Activated T-cell treated with anti-CD3 and anti-CD28 coated beads, Interleukin-2, amount 50 U/mL, for 24 hours (primary cell): ENCODE data around the gene NANOGP8.
"Not testable (repeated sequence)": the region's sequence is repeated elsewhere in the genome, so short reads cannot be mapped to it uniquely, and the experiment has no call there.

Source experiments
- DNase-seq: peaks from one replicate; pipeline ENCODE4 v3.0.0-alpha.2; 2020
- H3K27ac Mint-ChIP-seq: 2 replicates; pipeline ENCODE4 v1.8.0; 2020; ENCODE audit warnings: mild to moderate bottlenecking, mixed read lengths
- H3K27me3 Mint-ChIP-seq: 2 replicates; pipeline ENCODE4 v1.8.0; 2020; ENCODE audit warnings: mixed read lengths
- H3K36me3 Mint-ChIP-seq: 2 replicates; pipeline ENCODE4 v1.8.0; 2020; ENCODE audit warnings: low read depth, mixed read lengths
- H3K4me1 Mint-ChIP-seq: 2 replicates; pipeline ENCODE4 v1.8.0; 2020; ENCODE audit warnings: low read depth, mixed read lengths
- H3K4me3 Mint-ChIP-seq: 2 replicates; pipeline ENCODE4 v1.8.0; 2020; ENCODE audit warnings: mild to moderate bottlenecking, moderate library complexity, mixed read lengths
- H3K9me3 Mint-ChIP-seq: 2 replicates; pipeline ENCODE4 v1.8.0; 2020; ENCODE audit warnings: mixed read lengths

NANOGP8 gene

DNA sequence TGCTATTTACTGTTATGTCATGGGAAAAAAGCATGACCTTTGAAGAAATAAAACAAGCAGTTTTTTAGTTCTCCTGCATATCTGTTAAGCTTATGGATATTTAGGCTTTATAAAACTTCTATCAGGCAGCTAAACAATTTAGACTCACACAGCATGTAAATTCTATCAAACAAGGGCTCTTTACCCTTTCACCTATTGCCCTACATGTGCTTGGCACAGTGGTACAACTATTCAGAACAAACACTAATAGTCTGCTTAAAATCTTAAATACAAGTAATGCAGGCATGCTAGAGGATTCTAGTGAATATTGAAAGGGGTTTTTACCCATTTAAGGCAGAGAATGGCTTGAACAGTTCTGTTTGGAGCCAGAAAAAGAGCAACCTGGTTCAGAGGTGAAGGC, 23.4 kb upstream of the NANOGP8 start:
- Mint-ChIP-seq H3K27ac (no peak overlapping the region), H3K27me3 (no peaks in the 10 kb centered on the region), H3K4me1 (no peaks in the 10 kb centered on the region), H3K9me3 (no peaks in the 10 kb centered on the region), H3K36me3 (no peaks in the 10 kb centered on the region), H3K4me3 (no peak overlapping the region)
- no peak for DNase-seq

DNA sequence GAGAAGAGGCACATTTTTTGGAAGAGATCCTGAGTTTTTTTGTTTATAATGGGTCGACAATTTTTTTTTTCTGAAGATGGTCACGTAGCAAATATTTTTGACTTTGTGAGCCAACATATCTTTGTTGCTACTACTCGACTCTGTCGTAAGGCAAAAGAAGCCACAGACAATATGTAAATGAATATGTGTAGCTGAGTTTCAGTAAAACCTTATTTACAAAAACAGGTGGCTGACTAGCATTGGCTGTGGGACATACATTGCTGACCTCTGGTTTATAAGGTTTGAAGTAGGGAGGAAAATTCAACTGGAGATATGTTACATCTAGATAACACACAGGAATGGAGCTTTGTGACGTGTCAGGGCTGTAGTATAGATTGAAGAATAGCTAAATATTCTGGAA, 22.5 kb upstream of the NANOGP8 start:
- H3K27ac Mint-ChIP-seq: no peak overlapping the region
- no peaks in the 10 kb centered on the region for H3K36me3 Mint-ChIP-seq
- no peaks in the 10 kb centered on the region for H3K27me3 Mint-ChIP-seq
- no peaks in the 10 kb centered on the region for H3K4me1 Mint-ChIP-seq
- no peaks in the 10 kb centered on the region for H3K9me3 Mint-ChIP-seq
- no peak overlapping the region for H3K4me3 Mint-ChIP-seq
- DNase-seq: no peak

DNA sequence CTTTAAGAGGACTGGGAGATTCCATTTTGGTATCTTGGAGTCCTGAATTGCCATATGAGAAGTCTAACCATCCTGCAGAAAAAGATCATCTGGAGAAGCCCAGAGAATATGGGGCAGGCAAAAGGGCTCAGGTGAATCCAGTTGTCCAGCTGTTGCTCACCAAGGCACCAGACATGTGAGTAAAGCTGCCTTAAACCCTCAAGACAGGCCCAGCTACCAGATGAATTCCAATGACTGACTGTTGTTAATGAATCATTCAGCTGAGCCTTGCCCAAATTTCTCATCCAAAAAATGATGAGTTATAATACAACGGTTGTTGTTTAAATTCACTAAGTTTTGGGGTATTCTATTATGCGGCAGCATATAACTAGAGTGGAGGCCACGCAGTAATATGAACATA, 22.0 kb upstream of the NANOGP8 start:
- no peaks in the 10 kb centered on the region for H3K36me3 Mint-ChIP-seq
- no peaks in the 10 kb centered on the region for H3K4me1 Mint-ChIP-seq
- DNase-seq: no peak
- no peak overlapping the region for H3K27ac Mint-ChIP-seq
- no peak overlapping the region for H3K4me3 Mint-ChIP-seq
- H3K9me3 Mint-ChIP-seq: no peaks in the 10 kb centered on the region
- no peaks in the 10 kb centered on the region for H3K27me3 Mint-ChIP-seq

DNA sequence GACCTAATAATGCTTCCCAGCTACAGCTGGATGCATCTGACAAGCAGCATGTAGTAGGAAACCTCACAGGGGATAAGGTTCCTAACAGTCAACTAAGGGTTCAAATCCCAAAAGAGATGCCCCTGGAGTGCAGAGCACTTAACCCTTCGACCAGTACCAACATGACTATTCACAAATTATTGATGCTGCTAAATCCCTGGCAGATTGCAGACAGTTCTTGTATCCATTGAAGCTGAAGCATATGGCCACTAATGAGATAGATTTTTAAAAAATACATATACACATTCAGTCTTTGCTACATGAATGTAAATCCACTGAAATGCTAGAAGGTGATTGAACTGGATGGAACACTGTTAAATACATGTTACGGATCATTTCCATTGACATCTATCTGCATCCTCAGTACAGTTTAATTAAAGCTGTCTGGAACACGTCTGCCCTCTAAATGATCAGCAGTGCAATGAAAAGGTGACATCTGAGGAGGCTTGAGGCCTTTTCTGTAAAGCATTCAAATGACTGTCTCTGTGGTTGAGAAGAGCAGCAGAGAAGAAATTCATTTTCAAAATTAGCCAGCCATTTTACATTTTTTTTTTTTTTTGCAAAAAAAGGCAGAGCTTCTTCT, 19.5 kb upstream of the NANOGP8 start:
- H3K27ac Mint-ChIP-seq: no peak overlapping the region
- H3K4me1 Mint-ChIP-seq: no peaks in the 10 kb centered on the region
- DNase-seq: no peak

DNA sequence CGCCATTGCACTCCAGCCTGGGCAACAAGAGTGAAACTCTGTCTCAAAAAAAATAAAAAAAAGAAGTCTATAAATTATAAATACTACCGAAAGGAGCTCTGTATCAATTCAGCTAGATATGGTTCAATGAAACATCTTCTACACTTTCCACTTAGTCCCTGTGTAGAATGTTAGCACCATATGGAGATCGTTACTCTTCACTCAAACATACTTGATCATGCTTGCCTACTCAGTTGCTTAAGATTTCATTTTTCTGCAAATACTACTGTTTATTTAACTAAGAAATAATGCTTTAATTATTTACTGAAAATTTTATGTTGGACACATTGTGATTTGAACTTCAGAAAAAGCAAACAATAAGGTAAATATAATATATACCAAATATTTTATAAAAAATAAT, 17.1 kb upstream of the NANOGP8 start:
- Mint-ChIP-seq H3K9me3 (no peaks in the 10 kb centered on the region), H3K27me3 (no peaks in the 10 kb centered on the region), H3K4me3 (no peak overlapping the region), H3K36me3 (no peaks in the 10 kb centered on the region), H3K4me1 (no peaks in the 10 kb centered on the region), H3K27ac (no peak overlapping the region)
- no peak for DNase-seq

More for the DNA sequence above, 19.5 kb upstream of the NANOGP8 start:
- Mint-ChIP-seq H3K4me3 (no peak overlapping the region), H3K36me3 (no peaks in the 10 kb centered on the region), H3K27me3 (no peaks in the 10 kb centered on the region), H3K9me3 (no peaks in the 10 kb centered on the region)

DNA sequence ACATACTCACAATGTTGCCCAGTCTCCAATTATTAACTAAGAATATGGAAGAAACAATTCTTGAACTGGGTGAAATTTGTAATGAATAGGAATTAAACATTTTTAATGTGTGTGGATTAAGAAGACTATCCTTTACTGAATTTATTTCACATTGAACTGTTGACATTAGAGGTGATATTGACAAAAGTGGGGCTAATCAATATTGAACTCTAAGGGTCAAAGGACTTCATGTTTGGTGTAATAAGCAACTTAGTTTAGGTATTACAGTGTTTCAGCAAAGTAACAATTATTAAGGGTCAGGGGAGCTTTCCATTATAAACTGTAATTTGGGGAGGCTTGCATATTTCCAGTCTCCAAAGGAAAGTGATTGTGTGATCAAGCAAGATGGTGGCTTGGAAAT, 16.2 kb upstream of the NANOGP8 start:
- Mint-ChIP-seq H3K9me3 (no peaks in the 10 kb centered on the region), H3K27ac (no peak overlapping the region), H3K4me1 (no peaks in the 10 kb centered on the region), H3K4me3 (no peak overlapping the region), H3K36me3 (no peaks in the 10 kb centered on the region), H3K27me3 (no peaks in the 10 kb centered on the region)
- no peak for DNase-seq

DNA sequence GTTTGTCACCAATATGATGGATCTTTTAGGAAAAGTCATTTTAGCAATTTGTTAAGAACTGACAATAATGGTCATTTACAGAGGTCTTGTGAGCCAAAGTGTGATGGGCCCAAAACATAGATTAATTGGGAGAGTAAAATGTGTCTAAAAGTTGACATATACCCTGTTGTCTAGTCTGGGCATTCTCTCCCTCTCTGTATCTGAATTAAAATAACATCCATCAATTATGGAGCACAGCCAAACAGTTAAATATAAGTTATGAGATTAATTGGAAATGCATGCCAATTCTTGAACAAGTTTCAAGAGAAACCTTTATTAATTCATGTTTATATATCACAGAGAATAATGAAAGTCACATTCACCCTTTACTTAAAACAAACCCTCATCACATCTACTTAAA, 13.6 kb upstream of the NANOGP8 start:
- Mint-ChIP-seq H3K4me1 (no peaks in the 10 kb centered on the region), H3K4me3 (no peak overlapping the region), H3K9me3 (no peaks in the 10 kb centered on the region), H3K27me3 (no peaks in the 10 kb centered on the region), H3K27ac (no peak overlapping the region), H3K36me3 (no peaks in the 10 kb centered on the region)
- DNase-seq: no peak

DNA sequence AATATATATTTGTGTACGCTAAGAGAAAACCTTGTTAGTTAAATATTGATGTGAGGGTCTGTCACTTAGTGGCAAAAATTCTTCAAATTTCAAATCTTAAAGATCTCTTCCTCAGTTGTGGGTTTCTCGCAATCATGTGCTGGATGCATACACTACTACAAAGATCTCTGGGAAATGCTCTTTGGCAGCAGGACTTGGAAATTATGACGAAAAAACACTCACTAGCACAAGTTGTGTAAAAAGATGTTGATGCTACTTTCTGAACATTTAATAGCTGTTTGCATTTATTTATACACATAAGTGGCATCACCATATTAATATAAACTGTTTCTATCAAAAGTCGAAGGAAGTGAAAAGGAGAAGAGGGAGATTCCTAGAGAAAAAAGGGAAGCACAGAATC, 10.8 kb upstream of the NANOGP8 start:
- no peaks in the 10 kb centered on the region for H3K36me3 Mint-ChIP-seq
- DNase-seq: no peak
- no peaks in the 10 kb centered on the region for H3K27me3 Mint-ChIP-seq

DNA sequence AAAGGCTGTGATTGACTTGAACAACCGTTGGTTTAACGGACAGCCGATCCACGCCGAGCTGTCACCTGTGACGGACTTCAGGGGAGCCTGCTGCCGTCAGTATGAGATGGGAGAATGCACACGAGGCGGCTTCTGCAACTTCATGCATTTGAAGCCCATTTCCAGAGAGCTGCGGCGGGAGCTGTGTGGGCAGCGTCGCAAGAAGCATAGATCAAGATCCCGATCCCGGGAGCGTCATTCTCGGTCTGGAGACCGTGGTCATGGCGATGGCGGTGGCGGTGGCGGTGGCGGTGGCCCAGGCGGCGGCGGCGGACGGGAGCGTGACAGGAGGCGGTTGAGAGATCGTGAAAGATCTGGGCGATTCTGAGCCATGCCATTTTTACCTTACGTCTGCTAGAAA, 7.8 kb upstream of the NANOGP8 start:
- H3K36me3 Mint-ChIP-seq: no peaks in the 10 kb centered on the region
- no peak for DNase-seq
- no peaks in the 10 kb centered on the region for H3K9me3 Mint-ChIP-seq
- H3K27ac Mint-ChIP-seq: no peak overlapping the region
- H3K4me1 Mint-ChIP-seq: no peaks in the 10 kb centered on the region
- H3K4me3 Mint-ChIP-seq: no peak overlapping the region
- H3K27me3 Mint-ChIP-seq: no peaks in the 10 kb centered on the region

More for the DNA sequence above, 10.8 kb upstream of the NANOGP8 start:
- no peaks in the 10 kb centered on the region for H3K9me3 Mint-ChIP-seq
- no peak overlapping the region for H3K27ac Mint-ChIP-seq
- H3K4me1 Mint-ChIP-seq: no peaks in the 10 kb centered on the region
- no peak overlapping the region for H3K4me3 Mint-ChIP-seq

DNA sequence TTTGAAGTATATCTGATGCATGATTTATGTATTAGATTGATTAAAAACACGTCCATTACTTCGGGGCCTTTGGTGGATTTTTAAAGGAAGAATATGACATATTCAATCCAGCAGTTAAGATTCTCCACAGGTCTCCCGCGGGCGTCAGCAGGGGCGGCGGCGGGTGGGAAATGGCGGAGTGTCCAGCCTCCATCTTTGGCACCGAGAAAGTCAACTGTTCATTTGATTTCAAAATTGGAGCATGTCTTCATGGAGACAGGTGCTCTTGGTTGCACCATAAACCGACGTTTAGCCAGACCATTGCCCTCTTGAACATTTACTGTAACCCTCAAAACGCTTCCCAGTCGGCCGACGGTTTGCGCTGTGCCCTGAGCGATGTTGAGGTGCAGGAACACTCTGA, 7.2 kb upstream of the NANOGP8 start:
- no peak for DNase-seq
- Mint-ChIP-seq H3K36me3 (no peaks in the 10 kb centered on the region), H3K4me1 (no peaks in the 10 kb centered on the region), H3K27me3 (no peaks in the 10 kb centered on the region), H3K4me3 (no peak overlapping the region), H3K9me3 (no peaks in the 10 kb centered on the region), H3K27ac (no peak overlapping the region)

DNA sequence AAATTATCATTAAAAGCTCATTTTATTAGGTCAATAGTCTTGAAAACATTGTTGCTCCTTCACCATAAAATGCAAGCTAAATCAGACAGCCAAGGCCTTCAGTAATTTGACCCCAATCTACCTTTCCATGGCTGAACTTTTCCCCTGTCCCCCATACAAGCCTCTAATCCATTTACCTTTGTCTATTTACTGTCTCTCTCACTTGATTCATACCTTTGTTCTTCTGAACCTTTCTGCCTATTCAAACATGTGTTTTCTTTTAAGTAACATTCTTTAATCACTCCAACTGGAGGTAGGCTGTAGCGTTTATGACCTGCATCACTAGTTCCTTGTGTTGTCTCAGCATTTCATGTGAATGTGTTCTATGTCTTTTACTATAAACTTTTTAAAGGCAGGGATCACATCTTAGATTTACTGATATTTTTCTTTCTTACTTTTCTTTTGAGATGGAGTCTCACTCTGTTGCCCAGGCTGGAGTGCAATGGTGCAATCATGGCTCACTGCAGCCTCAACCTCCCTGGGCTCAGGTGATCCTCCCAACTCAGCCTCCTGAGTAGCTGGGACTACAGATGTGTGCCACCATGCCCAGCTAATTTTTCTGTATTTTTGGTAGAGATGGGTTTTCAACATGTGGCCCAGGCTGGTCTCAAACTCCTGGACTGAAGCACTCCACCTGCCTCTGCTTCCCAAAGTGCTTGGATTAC, 5.2 kb upstream of the NANOGP8 start:
- Mint-ChIP-seq H3K36me3 (no peaks in the 10 kb centered on the region), H3K9me3 (no peaks in the 10 kb centered on the region), H3K4me1 (no peaks in the 10 kb centered on the region), H3K27ac (no peak overlapping the region), H3K4me3 (no peak overlapping the region), H3K27me3 (no peaks in the 10 kb centered on the region)
- DNase-seq: no peak

DNA sequence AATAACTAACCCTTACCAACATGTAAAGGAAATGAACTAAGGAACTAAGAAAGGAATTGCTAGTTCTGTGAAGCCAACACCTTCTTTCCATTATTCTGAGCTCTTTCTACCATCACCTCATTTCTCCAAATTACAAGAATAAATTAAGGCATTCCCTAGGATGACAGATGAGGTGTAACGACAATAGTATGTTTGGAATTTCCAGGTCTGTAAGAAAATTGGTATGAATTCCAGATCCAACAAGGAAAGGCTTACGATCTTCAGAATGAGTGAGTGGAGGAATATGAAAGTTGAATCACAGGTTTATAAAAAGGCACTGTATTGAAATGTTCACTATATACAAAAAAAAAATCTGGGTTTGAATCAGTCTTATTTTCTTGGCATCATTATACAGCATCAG, 4.5 kb upstream of the NANOGP8 start:
- no peaks in the 10 kb centered on the region for H3K4me1 Mint-ChIP-seq
- no peaks in the 10 kb centered on the region for H3K9me3 Mint-ChIP-seq
- no peak for DNase-seq
- no peak overlapping the region for H3K4me3 Mint-ChIP-seq
- H3K36me3 Mint-ChIP-seq: no peaks in the 10 kb centered on the region
- no peaks in the 10 kb centered on the region for H3K27me3 Mint-ChIP-seq
- H3K27ac Mint-ChIP-seq: no peak overlapping the region

DNA sequence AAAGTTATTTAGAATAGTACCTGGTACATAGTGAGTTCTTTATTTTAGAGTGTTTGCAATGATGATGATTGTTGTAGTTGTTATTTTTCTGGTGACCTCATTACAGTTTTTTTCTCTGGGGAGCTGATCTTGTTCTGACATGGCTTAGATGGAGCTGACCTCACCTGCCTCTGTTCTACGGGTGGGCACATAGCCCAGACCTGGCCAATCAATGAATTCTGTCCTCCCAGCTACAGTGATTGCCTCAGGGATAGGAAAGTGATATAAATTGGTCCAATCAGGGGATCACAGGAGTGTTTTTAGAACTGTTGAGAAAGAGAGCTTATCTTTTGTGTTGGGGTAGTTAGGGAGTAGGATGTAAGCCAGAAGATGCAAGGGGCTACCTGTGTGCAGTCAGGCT, 3.2 kb upstream of the NANOGP8 start:
- no peaks in the 10 kb centered on the region for H3K36me3 Mint-ChIP-seq
- H3K9me3 Mint-ChIP-seq: no peaks in the 10 kb centered on the region
- no peaks in the 10 kb centered on the region for H3K27me3 Mint-ChIP-seq
- no peak for DNase-seq
- no peaks in the 10 kb centered on the region for H3K4me1 Mint-ChIP-seq
- H3K27ac Mint-ChIP-seq: no peak overlapping the region
- no peak overlapping the region for H3K4me3 Mint-ChIP-seq

DNA sequence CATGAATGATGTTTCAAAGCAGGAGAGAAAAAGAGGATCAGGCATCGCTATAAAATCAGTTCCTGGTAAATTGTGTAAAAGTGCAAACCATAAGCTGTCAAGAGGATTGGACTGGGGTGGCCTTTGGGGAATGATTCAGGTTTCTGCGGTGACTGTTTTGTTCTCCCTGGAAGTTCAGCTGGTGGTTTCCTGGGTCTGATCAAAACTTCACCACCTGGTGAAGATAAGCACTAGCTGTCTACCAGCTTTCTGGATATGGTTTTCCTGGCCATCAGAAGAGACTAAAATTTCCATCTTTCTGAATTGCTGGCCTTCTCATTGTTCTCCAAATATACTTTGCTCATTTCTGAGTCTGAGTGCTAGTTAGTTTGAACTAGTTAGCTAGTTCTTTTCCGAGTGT, 2.7 kb upstream of the NANOGP8 start:
- no peaks in the 10 kb centered on the region for H3K4me1 Mint-ChIP-seq
- peaks cover 2% of the 10 kb centered on the region for H3K9me3 Mint-ChIP-seq

DNA sequence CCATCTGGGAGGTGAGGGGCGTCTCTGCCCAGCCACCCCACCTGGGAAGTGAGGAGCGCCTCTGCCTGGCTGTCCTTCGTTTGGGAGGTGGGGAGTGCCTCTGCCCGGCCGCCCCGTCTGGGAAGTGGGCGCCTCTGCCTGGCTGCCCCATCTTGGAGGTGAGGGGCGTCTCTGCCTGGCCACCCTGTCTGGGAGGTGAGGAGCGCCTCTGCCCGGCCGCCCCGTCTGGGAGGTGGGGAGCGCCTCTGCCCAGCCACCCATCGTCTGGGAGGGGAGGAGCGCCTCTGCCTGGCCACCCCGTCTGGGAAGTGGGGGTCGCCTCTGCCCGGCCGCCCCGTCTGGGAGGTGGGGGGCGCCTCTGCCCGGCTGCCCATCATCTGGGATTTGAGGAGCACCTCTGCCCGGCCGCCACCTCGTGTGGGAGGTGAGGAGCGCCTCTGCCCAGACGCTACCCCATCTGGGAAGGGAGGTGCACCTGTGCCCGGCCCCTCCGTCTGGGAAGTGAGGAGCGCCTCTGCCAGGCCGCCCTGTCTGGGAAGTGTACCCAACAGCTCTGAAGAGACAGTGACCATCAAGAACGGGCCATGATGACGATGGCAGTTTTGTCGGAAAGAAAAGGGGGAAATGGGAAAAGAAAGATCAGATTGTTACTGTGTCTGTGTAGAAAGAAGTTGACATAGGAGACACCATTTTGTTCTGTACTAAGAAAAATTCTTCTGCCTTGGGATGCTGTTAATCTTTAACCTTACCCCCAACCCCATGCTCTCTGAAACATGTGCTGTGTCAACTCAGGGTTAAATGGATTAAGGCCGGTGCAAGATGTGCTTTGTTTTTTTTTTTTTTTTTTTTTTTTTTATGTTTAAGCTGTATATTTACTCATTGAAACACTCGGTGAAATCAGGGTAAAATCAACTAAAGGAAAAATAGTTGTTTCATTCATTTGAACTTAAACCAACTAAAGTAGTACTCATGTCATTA, 2.4 kb downstream of the NANOGP8 start:
- not testable (repeated sequence) for H3K27me3 Mint-ChIP-seq, H3K4me1 Mint-ChIP-seq, H3K9me3 Mint-ChIP-seq, DNase-seq, H3K4me3 Mint-ChIP-seq, H3K27ac Mint-ChIP-seq, H3K36me3 Mint-ChIP-seq

More for the DNA sequence above, 2.7 kb upstream of the NANOGP8 start:
- Mint-ChIP-seq H3K27ac (no peak overlapping the region), H3K36me3 (no peaks in the 10 kb centered on the region), H3K4me3 (no peak overlapping the region), H3K27me3 (no peaks in the 10 kb centered on the region)
- no peak for DNase-seq
